ENCODE data around the gene ZNF691.
"Not testable (repeated sequence)": the region's sequence is repeated elsewhere in the genome, so short reads cannot be mapped to it uniquely, and the experiment has no call there.

ZNF691 gene, protein sequence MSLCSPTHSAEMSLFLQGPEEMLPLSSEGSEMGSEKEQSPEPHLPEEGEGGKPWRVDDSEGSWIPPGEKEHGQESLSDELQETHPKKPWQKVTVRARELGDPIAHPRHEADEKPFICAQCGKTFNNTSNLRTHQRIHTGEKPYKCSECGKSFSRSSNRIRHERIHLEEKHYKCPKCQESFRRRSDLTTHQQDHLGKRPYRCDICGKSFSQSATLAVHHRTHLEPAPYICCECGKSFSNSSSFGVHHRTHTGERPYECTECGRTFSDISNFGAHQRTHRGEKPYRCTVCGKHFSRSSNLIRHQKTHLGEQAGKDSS

DNA sequence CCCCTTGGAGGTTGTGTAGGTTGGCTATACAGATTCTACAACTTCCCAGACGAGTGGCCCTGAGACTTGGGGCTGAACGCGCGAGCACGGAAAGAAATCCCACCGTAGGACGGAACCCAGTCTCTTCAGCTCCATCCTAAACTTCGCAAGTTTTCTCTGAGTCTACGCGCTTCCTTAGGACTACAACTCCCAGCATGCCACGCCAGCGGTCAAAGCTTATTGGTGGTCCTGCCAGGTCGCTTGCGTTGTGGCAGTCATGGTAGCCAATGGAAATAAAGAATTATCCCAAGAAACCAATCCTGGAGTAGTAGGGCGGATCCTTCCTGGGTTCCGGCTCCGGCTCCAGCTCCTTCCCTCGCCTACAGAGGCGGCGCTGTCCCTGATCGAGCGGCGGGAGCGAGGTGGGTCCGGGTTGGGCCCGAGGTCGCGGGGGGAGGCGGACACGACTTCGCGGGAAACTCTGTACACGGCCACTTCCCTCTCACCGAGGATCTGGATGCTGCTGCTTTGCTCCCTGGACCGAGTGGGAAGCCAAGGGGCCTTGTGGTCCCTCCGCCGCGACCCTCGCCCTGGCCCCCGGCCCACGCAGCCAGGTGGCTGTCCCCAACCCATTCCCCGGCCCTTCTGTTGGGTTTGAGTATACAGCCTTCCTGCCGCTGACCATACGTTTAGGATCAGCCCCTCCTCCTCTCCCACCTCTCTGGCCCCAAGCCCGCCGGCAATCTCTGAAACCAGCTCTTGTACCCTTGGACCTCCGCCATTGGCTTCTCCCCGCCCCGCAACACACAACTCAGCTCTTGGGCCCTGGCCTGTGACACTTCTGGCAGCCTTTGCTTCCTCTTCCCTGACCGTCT, at the start of gene ZNF691:
TSS of gene ZNF691 (plus strand) at position 357 of the 854 bp plus-strand sequence. CDS start 3,046 bp downstream, outside the sequence.
- H3K4me1 ChIP-seq = peaks cover 21% of the 10 kb centered on the region
- H3K9ac ChIP-seq = peak within 1 kb of the TSS; percentile 91
- peak within 1 kb of the TSS; percentile 89 for H3K4me3 ChIP-seq
- H3K4me2 ChIP-seq = peak within 1 kb of the TSS; percentile 86
- H4K20me1 ChIP-seq = no peaks in the 10 kb centered on the region
- H3K27ac ChIP-seq = peak within 1 kb of the TSS; percentile 92
- TF ChIP-seq Cebpa-rat (IDR thresholded peaks at IDR 0.05) = no peak
- peaks cover 26% of the 10 kb centered on the region for H3K36me3 ChIP-seq
- peaks cover 14% of the 10 kb centered on the region for H3K9me3 ChIP-seq
- H3K27me3 ChIP-seq = no peaks in the 10 kb centered on the region

GRCh38 chr1:42797414-42797813, 49.0 kb upstream of the ZNF691 start:
- H3K36me3 ChIP-seq = no peaks in the 10 kb centered on the region
- H3K4me3 ChIP-seq = no peak overlapping the region
- H3K4me2 ChIP-seq = no peak overlapping the region
- no peak overlapping the region for H3K9ac ChIP-seq
- H3K27me3 ChIP-seq = no peaks in the 10 kb centered on the region
- H3K9me3 ChIP-seq = no peaks in the 10 kb centered on the region
- H4K20me1 ChIP-seq = no peaks in the 10 kb centered on the region
- no peak for TF ChIP-seq Cebpa-rat (IDR thresholded peaks at IDR 0.05)
- H3K27ac ChIP-seq = no peak overlapping the region
- no peaks in the 10 kb centered on the region for H3K4me1 ChIP-seq

DNA sequence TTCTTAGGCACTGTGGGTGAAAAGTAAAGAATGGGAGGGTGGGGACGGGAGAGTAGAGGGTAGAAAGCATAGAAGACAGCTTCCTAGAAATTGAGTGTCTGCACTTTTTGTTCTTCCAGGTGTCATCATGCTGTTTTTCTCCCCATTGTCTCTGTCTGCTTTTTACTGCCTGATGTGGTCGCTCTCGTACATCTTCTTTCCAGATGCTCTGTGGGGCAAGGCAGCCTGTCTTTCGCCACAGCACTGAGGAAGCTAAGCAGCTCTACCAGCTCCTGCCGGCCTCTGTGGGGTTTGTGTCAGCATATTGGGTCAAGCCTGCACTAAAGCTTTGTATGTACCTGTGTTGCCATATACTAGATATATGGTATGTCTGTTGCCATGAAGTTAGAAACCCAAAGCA, 48.4 kb upstream of the ZNF691 start:
- no peak overlapping the region for H3K27ac ChIP-seq
- H3K36me3 ChIP-seq = no peaks in the 10 kb centered on the region

GRCh38 chr1:42801832-42802473, 44.5 kb upstream of the ZNF691 start:
- TF ChIP-seq Cebpa-rat (IDR thresholded peaks at IDR 0.05) = no peak
- Histone ChIP-seq H3K9ac (no peak overlapping the region), H3K27me3 (no peaks in the 10 kb centered on the region), H3K9me3 (peaks cover 24% of the 10 kb centered on the region), H3K27ac (no peak overlapping the region), H3K4me1 (no peaks in the 10 kb centered on the region), H3K4me3 (no peak overlapping the region), H4K20me1 (no peaks in the 10 kb centered on the region), H3K36me3 (peaks cover 24% of the 10 kb centered on the region), H3K4me2 (no peak overlapping the region)

More for the DNA sequence above, 48.4 kb upstream of the ZNF691 start:
- no peak overlapping the region for H3K4me2 ChIP-seq
- no peaks in the 10 kb centered on the region for H3K4me1 ChIP-seq
- no peak for TF ChIP-seq Cebpa-rat (IDR thresholded peaks at IDR 0.05)
- H4K20me1 ChIP-seq = no peaks in the 10 kb centered on the region
- H3K27me3 ChIP-seq = no peaks in the 10 kb centered on the region
- H3K9me3 ChIP-seq = no peaks in the 10 kb centered on the region
- H3K4me3 ChIP-seq = no peak overlapping the region
- no peak overlapping the region for H3K9ac ChIP-seq

GRCh38 chr1:42806171-42806570, 40.2 kb upstream of the ZNF691 start:
- H3K27me3 ChIP-seq = no peaks in the 10 kb centered on the region
- H3K4me2 ChIP-seq = no peak overlapping the region
- H3K36me3 ChIP-seq = peaks cover 44% of the 10 kb centered on the region
- H3K4me1 ChIP-seq = no peaks in the 10 kb centered on the region
- H3K4me3 ChIP-seq = no peak overlapping the region
- H3K9me3 ChIP-seq = peaks cover 24% of the 10 kb centered on the region
- no peak for TF ChIP-seq Cebpa-rat (IDR thresholded peaks at IDR 0.05)
- no peaks in the 10 kb centered on the region for H4K20me1 ChIP-seq
- no peak overlapping the region for H3K9ac ChIP-seq
- H3K27ac ChIP-seq = no peak overlapping the region

- no peaks in the 10 kb centered on the region for H4K20me1 ChIP-seq
- H3K9ac ChIP-seq = no peak overlapping the region
- no peak overlapping the region for H3K27ac ChIP-seq
- H3K27me3 ChIP-seq = no peaks in the 10 kb centered on the region
- no peak overlapping the region for H3K4me2 ChIP-seq
- peaks cover 24% of the 10 kb centered on the region for H3K9me3 ChIP-seq
- H3K36me3 ChIP-seq = peaks cover 46% of the 10 kb centered on the region
- no peak for TF ChIP-seq Cebpa-rat (IDR thresholded peaks at IDR 0.05)
- H3K4me3 ChIP-seq = no peak overlapping the region
- no peaks in the 10 kb centered on the region for H3K4me1 ChIP-seq
These were observed 39.8 kb upstream of the ZNF691 start for GRCh38 chr1:42806593-42806992.

- TF ChIP-seq Cebpa-rat (IDR thresholded peaks at IDR 0.05) = no peak
- Histone ChIP-seq H4K20me1 (no peaks in the 10 kb centered on the region), H3K4me2 (no peak overlapping the region), H3K27me3 (no peaks in the 10 kb centered on the region), H3K4me3 (no peak overlapping the region), H3K27ac (no peak overlapping the region), H3K9ac (no peak overlapping the region), H3K4me1 (no peaks in the 10 kb centered on the region), H3K9me3 (peaks cover 24% of the 10 kb centered on the region), H3K36me3 (peaks cover 46% of the 10 kb centered on the region)
These were observed 39.3 kb upstream of the ZNF691 start for GRCh38 chr1:42807056-42807668.

DNA sequence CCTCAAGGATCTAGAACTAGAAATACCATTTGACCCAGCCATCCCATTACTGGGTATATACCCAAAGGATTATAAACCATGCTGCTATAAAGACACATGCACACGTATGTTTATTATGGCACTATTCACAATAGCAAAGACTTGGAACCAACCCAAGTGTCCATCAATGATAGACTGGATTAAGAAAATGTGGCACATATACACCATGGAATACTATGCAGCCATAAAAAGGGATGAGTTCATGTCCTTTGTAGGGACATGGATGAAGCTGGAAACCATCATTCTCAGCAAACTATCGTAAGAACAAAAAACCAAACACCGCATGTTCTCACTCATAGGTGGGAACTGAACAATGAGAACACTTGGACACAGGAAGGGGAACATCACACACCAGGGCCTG, 31.6 kb upstream of the ZNF691 start:
- H3K27ac ChIP-seq, H3K4me2 ChIP-seq, H3K9ac ChIP-seq, H3K9me3 ChIP-seq, H4K20me1 ChIP-seq, H3K27me3 ChIP-seq, H3K4me3 ChIP-seq: not testable (repeated sequence)
- Histone ChIP-seq H3K36me3 (peaks cover 16% of the 10 kb centered on the region), H3K4me1 (peaks cover 19% of the 10 kb centered on the region)

- peak overlapping the region; percentile 94 for H3K9ac ChIP-seq
- peaks cover 10% of the 10 kb centered on the region for H3K36me3 ChIP-seq
- H3K27ac ChIP-seq = peak overlapping the region; percentile 97; the same call in 1 of the 2 replicates
- no peaks in the 10 kb centered on the region for H3K9me3 ChIP-seq
- peak overlapping the region; percentile 81 for H3K4me2 ChIP-seq
- H3K27me3 ChIP-seq = no peaks in the 10 kb centered on the region
- peak overlapping the region; percentile 69 for H3K4me3 ChIP-seq
- peaks cover 19% of the 10 kb centered on the region for H3K4me1 ChIP-seq
- no peak for TF ChIP-seq Cebpa-rat (IDR thresholded peaks at IDR 0.05)
- no peaks in the 10 kb centered on the region for H4K20me1 ChIP-seq
These were observed 30.4 kb upstream of the ZNF691 start for GRCh38 chr1:42815941-42816584.
